SKM-1 treated with dmso at 0.1 percent for 144 hours (cell line): ENCODE data around the gene PANX3.

Source experiments
- DNase-seq: peaks from one replicate; lab custom pipeline; 2025; ENCODE audit not compliant: unreplicated experiment; lab: John Stamatoyannopoulos, UW

Gene PANX3

DNA sequence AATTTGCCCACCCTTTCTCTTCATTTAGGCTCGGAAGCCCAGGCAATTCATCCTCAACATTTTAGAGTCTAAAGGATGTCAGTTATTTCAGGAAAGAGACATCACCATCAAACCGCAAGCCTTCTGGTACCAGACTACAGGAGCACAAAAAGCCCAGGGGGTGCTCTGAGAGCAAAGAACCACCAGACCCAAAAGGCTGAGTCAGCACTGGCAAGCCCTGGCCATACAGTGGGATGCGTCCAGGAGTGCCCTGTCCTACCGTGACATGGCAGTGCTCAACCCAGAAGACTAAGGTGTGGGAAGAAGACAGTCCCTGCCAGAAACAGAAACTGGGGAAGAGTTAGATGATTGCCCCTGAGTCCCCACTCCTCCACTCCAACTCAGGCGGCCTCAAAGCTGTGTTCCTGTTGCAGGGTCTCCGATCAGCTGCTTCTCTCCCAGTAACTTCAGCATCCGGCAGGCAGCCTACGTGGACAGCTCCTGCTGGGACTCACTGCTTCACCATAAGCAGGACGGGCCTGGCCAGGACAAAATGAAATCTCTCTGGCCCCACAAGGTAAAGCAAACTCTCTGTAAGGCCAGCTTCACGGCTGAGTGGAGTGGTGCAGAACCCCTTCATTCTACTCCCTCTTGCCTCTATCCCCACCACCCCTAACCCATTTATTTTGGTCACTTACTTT is 1.5 kb downstream of the PANX3 start:
- no peak for DNase-seq

DNA sequence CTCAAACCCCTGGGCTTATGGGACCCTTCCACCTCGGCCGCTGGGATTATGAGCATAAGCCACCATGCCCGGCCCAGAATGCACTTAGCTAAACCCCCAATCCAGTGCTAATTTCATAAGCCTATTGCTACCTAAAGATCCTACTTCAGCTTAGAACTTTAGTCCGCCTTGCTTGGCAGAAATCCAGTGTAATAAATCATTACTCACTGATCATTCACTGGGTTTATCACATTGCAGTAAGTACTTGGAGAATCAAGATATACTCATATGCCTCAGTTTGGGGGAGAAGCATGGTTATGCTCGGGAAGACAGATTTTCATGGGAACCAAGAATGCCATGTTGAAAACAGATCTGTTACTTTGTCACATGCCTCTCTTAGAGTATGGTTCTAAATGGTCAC is 7.6 kb downstream of the PANX3 start:
- DNase-seq = no peak

DNA sequence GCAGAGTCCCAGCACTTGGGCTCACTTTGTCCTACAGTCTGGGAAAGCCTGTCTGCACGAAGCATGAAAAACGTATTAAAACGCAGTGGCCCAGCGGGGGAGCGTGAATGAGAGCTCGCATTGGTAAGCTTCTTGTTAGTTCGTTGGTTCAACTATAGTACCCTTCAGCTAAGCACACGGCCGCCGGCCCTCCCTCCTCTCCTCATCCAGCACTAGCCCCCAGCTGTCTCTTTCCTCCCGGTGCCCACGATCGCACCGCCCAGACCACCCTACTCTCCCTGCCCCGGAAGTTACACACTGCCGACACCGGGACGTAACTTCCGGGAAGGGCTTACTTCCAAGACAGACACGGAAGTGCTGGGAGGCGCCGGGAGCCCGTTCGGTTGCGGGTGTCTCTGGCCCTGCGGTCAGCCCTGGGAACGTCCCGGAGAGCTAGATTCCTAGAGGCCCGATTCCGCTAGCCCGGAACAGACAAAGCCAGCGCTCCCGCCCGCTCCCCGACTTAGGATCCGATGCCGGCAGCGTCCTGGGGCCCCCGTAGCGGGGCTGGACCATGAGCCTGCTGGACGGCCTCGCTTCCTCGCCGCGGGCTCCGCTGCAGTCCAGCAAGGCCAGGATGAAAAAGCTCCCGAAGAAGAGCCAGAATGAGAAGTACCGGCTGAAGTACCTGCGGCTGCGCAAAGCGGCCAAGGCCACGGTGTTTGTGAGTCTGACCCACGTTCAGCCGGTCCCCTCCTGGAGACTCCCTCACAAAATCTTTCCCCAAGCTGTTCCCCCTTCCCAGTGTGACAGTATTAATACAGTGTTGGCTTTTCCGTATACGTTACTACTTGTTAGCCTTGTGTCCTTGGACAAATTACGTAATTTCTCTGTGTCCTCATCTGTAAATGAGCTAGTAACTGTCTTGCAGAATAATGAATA is 11.6 kb downstream of the PANX3 start, which contains the start of gene TBRG1:
TBRG1 (plus strand) TSS at position 334 of the 921 bp plus-strand sequence; CDS start at position 554, 220 bp downstream.
- DNase-seq = peak; percentile 83

DNA sequence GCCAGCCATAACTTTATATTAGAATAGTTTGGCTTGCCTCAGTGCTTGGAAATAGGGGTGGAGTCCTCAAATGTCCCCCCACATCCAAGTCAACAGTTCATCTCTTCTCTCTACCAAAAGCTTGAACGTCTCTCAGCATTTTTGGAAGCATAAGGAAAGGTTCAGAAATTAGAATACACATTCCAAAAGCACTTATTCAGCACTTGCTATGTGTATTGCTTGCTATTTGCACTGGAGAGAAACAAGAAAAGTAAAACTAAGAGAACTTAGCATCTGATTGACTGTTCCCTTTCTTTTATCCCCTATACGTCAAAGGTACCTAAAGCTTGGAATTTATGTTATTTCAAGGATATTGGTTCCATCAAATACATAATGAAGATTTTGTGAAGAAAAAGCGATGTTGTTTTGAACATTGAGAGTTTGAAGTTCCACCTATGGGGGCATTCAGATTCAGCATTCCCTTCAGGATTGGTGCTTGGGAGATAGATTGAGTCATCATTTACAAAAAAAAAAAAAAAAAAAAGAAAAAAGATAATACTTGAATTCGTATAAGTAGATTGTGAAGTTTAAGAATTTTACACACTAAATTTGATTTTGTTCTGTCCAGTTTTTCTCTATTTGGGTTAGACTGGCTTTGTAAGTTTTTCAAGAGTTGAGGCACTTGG is 12.8 kb downstream of the PANX3 start:
- no peak for DNase-seq

DNA sequence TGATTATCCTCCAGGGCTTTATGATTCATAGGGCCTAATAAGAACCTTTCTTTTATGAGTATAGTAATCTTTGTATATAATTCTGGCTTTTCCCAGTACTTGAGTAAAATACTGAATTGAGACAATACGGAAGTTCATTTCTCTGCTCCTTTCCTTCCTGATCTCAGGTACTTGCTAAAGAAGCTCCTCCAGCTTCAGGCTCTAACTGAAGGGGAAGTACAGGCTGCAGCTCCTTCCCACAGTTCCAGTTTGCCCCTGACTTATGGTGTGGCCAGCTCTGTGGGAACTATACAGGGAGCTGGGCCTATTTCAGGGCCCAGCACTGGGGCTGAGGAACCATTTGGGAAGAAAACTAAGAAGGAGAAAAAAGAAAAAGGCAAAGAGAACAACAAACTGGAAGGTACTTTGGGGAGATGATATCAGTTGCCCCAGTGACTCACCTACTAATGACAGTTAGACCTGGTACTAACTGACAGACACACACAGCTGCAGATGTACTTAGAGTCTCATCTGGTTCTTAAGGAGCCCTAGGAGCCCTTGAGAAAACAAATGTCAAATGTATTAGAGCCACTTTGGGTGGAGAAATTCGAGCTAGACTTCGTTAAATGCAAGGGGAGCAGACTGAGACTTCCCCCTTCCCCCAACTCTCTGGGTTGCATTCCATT is 14.4 kb downstream of the PANX3 start:
- DNase-seq = no peak

DNA sequence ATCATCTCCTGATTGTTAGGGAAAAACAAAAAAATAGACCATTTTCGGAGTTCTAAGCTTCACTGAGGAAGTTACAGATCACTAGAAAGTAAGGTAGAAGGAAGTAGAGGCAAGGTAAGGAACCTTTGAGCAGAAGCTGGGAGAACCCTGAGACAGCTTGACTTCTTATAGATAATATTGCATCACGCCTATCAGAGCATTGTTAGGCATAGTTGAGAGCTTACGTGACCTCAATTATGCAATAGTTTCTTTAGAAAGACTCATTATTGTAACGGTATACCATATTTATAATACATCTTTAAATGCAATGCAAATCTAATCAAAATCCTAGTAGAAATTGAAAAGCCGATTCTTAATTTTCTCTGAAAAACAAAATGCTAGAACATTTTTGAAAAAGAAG is 16.3 kb downstream of the PANX3 start:
- peak; percentile 28 for DNase-seq

DNA sequence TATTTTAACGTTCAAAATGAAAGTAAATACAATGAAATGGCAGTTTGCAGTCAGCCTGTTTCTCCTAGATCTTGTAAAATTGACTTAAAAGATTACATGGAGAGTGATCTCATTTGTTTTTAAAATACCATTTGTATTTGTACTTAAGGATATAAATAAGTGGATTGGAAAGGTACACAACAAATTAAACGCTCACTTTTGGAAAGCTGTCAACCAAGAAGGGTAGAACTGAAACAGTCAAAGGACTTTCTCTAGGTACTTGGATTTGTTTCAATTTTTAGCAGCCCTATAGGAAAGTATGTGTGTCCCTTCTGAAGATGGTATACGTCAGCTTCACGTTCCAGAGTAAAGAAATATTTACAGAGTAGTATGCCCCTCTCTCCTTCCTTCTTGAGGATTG is 18.7 kb downstream of the PANX3 start:
- DNase-seq = no peak

DNA sequence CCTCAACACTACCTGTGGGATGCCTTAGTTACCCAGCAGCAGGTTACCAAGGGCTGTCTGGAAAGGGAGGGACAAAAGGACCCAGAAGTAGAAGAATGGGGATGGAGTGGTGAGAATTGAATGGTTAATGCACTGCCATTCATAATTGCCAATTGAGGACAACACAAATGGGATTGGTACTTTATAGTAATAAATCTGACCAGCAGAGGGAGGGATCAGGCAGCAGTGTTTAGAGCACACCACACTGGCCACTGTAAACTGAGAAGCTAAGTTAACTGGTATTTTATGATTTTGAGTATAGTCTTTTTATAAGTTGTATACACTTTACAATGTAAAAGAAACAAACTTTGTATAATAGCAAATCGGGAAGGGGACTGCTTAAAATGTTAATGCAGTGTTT is 22.1 kb downstream of the PANX3 start:
- no peak for DNase-seq

DNA sequence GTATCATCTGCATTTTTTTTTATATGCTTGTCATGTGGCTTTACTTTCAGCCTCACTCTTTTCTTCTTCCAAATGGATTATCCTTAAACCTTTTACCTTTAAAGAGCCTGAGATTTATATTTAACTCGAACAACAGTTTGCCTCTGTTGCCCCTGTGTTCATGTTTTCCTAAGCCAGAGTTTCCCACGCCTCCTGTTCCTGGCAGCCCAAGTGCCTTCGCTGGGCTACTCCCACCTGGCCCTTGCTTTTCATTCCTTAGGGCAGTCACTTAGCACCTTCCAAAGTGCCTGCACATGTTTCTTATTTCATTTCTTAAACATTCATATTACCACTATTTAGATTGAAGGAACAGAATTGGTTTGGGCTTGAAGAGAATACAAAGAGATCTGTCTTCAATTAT is 24.7 kb downstream of the PANX3 start:
- DNase-seq = no peak

DNA sequence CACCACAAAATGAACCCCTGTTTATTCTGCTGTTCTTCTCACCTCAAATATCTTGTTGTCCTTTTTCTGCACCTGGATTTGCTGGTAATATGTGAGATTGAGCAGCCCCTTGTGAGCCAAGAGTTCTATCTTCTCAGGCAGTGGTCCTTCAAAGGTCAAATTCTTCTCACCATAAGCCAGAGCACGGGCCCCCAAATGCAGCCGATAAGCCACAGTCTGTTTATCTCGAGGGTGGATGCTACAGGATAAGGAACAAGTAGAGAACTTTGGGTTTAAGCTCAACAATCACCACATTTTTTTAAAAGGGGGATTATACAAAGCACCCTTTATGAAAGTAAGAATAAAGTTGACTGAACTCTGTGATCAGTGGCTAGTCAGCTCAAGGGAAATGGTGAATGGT is 27.3 kb downstream of the PANX3 start:
- no peak for DNase-seq

DNA sequence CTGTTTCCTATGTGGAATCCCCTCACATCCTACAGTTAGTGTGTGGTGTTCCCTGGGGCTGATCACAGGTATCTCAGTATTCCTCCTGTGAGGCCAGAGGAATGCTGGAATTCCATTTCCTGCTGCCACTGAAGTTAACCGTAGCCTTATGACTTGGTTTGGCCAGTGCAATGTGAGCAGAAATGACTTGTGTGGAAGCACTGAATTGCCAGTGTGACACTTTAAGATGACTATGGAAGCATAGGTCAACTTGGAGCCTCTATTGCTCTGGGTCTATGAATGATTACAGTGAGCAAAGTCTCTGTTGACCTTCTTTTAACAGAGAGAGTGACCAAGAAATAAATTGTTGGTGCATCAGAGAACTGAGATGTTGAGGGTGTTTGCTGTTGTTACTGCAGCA is 28.0 kb downstream of the PANX3 start:
- no peak for DNase-seq

DNA sequence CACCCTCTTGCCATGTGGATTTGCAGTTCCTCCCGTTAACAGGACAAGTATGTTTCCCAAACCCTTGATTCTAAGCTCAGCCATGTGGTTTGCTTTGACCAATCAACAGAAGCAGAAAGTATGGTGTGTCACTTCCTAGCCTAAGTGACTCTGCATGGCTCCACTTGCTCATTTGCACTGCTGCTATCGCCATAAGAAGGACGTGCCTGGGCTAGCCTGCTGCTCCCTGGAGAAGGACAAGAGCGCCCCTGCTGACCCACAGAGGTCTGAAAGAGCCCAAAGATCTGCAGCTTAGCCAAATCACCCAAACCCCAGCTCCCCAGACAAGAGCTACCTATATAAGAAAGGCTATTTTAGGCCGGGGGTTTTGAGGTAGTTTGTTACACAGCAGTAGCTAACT is 29.4 kb downstream of the PANX3 start:
- DNase-seq = no peak

DNA sequence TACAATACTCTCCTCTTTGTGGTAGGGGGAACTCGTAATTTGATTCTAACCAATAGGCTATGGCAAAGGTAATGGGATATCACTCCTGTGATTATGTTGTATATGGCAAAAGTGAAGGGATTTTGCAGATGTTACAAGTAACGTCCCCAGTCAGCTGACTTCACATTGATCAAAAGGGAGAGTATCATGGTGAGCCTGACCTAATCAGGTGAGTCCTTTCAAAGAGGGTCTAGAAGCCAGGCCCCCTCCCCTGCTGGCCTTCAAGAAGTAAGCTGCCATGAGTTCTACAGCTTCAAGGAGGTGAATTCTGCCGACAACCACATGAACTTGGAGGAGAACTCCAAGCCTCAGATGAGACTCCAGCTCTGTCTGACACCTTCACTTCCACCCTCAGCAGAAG is 31.4 kb downstream of the PANX3 start:
- DNase-seq = no peak

DNA sequence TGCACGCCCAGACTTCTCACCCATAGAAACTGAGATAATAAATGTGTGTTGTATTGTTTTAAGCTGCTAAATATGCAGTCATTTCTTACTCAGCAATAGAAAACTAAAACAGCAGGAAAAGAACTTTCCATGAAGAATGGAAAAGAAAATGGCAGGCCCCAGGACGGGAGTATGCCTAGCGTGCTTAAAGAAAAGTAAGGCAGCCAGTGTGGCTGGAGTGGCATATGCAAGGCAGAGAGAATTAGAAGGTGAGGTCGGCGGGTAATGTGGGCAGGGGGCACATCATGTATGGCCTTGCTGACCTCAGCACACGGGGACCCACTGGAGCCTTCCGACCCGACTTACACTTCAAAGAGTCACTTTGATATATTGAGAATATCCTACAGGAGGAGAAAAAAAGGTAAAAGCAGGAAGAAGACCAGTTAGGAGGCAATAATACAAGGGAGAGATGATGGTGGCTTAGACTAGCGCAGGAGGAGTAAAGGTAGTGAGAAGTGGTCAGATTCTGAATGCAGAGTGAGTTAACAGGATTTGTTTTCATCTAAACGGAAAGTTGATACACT is 31.9 kb downstream of the PANX3 start:
- no peak for DNase-seq

DNA sequence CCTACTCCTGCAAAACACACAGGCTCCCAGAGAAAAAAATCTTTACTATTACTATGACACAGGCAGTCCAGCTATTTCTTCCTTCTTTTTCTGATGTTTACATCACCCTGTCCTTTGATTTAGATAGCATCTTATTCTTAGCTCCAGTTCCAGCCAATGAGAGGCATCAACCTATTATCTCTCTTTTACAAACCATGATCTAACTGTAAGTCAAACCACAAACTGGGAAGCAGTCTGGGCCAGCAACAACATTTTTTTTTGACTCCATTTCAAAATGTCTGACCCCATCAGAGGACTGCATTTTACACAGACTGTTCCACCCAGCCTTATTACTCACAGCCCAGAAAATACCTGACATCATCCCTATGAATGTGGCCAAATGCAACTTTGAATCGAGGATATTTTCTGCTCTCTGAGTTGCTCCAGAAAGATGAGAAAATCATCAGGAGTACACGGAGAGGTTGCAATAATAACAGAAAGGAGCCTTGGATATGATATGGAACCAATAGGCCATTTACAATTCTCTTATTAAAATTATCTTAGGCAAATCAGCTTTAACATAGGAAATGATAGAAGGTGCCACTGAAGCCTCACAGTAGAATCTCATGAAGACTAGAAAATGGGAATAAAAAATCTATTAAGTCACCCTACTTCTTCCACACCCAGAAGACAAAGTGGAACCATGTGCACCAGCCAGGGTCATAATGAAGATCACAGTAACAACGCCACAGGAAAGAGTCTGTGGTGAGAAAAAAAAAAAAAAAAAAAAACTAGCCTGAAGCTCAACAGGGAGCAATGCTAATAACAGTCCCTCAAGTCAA is 32.6 kb downstream of the PANX3 start:
- no peak for DNase-seq

DNA sequence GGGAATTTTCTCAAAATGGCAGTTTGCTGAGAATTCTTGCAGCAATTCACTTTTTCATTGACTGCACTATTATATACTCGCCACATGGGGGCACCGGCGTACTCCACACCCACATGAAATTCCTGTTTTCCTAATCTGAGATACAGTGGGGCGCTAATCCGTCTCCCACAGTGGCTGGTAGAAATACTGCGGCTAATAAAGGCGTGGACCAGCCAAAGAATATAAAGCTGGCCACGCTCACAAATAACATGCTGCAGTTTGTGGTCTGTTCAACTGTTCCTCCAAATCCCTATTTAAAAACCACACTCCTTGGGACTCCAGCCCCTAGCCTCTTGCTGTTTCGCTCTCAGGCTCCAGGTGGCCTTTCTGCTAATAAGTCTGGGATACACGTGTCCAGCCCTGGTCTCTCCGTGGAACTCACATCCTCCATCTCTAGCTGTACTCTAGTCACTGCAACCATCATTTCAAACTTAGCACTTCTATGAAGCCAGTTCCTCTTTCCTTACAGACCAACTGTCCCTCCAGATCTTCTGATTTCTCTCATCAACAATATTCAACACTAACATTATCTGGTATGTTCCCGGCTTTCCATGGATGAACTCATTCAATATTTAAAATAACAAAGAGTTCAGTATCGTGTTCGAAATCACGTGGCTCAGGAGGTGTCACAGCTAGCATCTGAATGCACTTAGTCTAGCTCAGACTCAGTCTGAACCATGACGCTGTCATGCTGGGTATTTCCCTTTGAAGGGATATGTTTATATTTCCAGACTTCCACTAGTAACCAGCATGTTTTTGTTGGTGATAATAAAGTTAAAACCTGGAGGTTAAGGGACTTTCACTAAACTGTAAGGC is 33.4 kb downstream of the PANX3 start:
- DNase-seq = peak; percentile 58

DNA sequence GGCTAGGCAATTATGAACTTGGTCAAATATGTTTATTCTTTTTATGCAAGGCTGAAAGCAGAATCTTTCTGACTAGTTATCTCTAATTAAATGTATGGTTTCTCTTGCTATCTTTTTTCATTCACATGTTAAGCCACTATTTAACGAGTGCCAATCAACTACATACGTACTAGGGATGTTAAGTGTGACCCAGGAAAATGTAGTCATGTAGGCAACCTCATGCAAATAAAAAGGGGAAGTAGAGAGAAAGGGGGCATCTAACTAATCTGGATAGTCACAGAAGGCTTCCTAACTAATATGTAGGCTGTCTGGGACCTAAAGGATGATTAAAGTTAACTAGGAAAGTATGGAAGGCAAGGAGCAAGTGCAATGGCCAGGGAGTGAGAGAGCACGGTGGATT is 34.9 kb downstream of the PANX3 start:
- DNase-seq = no peak

DNA sequence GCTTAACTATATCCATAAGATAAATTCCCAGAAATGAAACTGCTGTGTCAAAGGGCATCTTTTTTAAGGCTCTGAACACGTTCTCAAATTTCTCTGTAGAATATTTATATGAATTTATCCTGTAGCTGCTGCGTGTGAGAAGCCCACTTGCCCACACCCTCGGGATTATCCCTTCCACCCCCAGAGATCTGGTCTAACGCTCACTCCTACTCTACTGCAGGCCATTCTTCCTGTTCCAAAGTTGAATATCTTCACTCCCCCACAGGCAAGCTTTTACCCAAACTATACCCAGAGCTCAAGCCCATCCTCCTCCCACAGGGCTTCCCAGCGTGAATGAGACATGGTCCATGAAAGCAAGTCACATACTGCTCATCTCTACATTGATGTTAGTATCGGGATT is 37.4 kb downstream of the PANX3 start:
- no peak for DNase-seq
